Endothelial cell of umbilical vein (primary cell): ENCODE measurements around the gene GPR176. TPM values are rescaled to one million over a fixed set of nuclear protein-coding genes. Genes with fewer than 3 reads are reported as not detected.
A peak's percentile ranks its signal among the peaks of the same experiment; 100 is the strongest.

ENCODE experiments used
- BruUV-seq: library from RNA; stranded (reverse); fragments of 400-500 nt; replicated peaks from 2 replicates; lab custom pipeline; 2021; lab: Mats Ljungman, UMichigan
- CTCF ChIA-PET: fragments of 300-600, 350-600 bp; sonication (Branson Sonifier 250); formaldehyde crosslinking; loops from one replicate; lab custom pipeline; 2021; ENCODE audit warnings: antibody characterized with exemption, inconsistent platforms; lab: Charles Lee
- POLR2A ChIA-PET: fragments of 300-600, 350-600 bp; sonication (Branson Sonifier 250); formaldehyde crosslinking; loops from one replicate; lab custom pipeline; 2021; ENCODE audit warnings: antibody characterized with exemption, inconsistent platforms; lab: Charles Lee
- DNase-seq: peaks from one replicate; pipeline ENCODE4 v3.0.0-alpha.2; 2011; ENCODE audit warnings: low read depth, low spot score
- FAIRE-seq: peaks from 2 replicates; lab custom pipeline; 2011; peaks lifted over from hg19 to GRCh38; lab: Jason Lieb, UNC
- H2AFZ ChIP-seq: 2 replicates; pipeline ENCODE4 v1.6.0; 2012; ENCODE audit warnings: low read depth, low read length, control low read depth, inconsistent platforms
- H3K27ac ChIP-seq: 2 replicates; pipeline ENCODE4 v1.5.1; 2011; ENCODE audit warnings: low read depth, mild to moderate bottlenecking, control low read depth, low read length, moderate library complexity; ENCODE audit not compliant: insufficient read depth
- H3K27me3 ChIP-seq, 2 experiments: 2 replicates each; pipeline versions ENCODE4 v1.6.0 to v1.6.1; 2011; ENCODE audit warnings: low read length in 2 of 2, mixed read lengths in 1 of 2; ENCODE audit not compliant: control insufficient read depth in 2 of 2, insufficient read depth in 2 of 2
- H3K36me3 ChIP-seq, 2 experiments: 2 replicates in 1 of 2; 3 replicates in 1 of 2; pipeline ENCODE4 v1.5.1; 2011; ENCODE audit warnings: low read length in 2 of 2, mild to moderate bottlenecking in 1 of 2, moderate library complexity in 1 of 2; ENCODE audit not compliant: control insufficient read depth in 2 of 2, insufficient read depth in 2 of 2; ENCODE audit errors: extremely low read depth in 1 of 2
- H3K4me1 ChIP-seq: 3 replicates; pipeline ENCODE4 v1.5.1; 2011; ENCODE audit warnings: mild to moderate bottlenecking, low read length; ENCODE audit not compliant: control insufficient read depth, insufficient read depth; ENCODE audit errors: extremely low read depth
- H3K4me2 ChIP-seq: 2 replicates; pipeline ENCODE4 v1.6.1; 2011; ENCODE audit warnings: low read length, control low read depth, mixed read lengths; ENCODE audit not compliant: insufficient read depth
- H3K4me3 ChIP-seq, 3 experiments: fragments of 200-600 bp in 1 of 3; sonication (generic), shearing (Covaris generic) in 1 of 3; replicated peaks in 1 of 3; 2 replicates each; pipeline ENCODE4 v1.5.1; 2011 to 2016; ENCODE audit warnings: control low read depth in 3 of 3, low read length in 3 of 3, mild to moderate bottlenecking in 2 of 3, inconsistent platforms in 1 of 3, low read depth in 1 of 3, moderate library complexity in 1 of 3; ENCODE audit not compliant: insufficient read depth in 1 of 3
- H3K79me2 ChIP-seq: 2 replicates; pipeline ENCODE4 v1.6.0; 2012; ENCODE audit warnings: low read length, inconsistent platforms; ENCODE audit not compliant: control insufficient read depth, insufficient read depth
- H3K9ac ChIP-seq: replicated peaks from 2 replicates; pipeline ENCODE3; 2011; ENCODE audit warnings: low read length, control low read depth; ENCODE audit not compliant: insufficient read depth; ENCODE audit errors: extremely low read depth
- H3K9me1 ChIP-seq: replicated peaks from 3 replicates; pipeline ENCODE4 v1.6.0; 2011; ENCODE audit warnings: mild to moderate bottlenecking, low read length; ENCODE audit not compliant: control insufficient read depth, insufficient read depth; ENCODE audit errors: extremely low read depth
- H3K9me3 ChIP-seq: replicated peaks from 2 replicates; pipeline ENCODE4 v1.5.1; 2012; ENCODE audit warnings: low read length, inconsistent platforms; ENCODE audit not compliant: control insufficient read depth, insufficient read depth
- H4K20me1 ChIP-seq: replicated peaks from 2 replicates; pipeline ENCODE3; 2011; ENCODE audit warnings: mild to moderate bottlenecking, low read length; ENCODE audit not compliant: control insufficient read depth, insufficient read depth; ENCODE audit errors: extremely low read depth
- CTCF ChIP-seq, 2 donors: IDR thresholded peaks; 1 replicate in 1 of 2; 2 replicates in 1 of 2; pipeline ENCODE4 v1.5.1; 2011; ENCODE audit warnings: low read length in 2 of 2, mild to moderate bottlenecking in 2 of 2, moderate library complexity in 2 of 2, control low read depth in 1 of 2, inconsistent platforms in 1 of 2, low read depth in 1 of 2; ENCODE audit not compliant: insufficient read depth in 1 of 2; ENCODE audit errors: extremely low read depth in 1 of 2
- JUN ChIP-seq: IDR thresholded peaks from 2 replicates; pipeline ENCODE4 v1.6.1; 2011; ENCODE audit warnings: borderline replicate concordance, low read depth; ENCODE audit not compliant: insufficient read length, insufficient read depth
- POLR2A ChIP-seq: IDR thresholded peaks from 2 replicates; pipeline ENCODE4 v1.6.1; 2012; ENCODE audit warnings: low read depth, mild to moderate bottlenecking, control low read depth, low read length
- dilution Hi-C: fragments of 300-500 bp; cut with MboI; formaldehyde crosslinking; loops from one replicate; pipeline ENCODE4 v1.15.0; 2019; ENCODE audit warnings: low sequenced_read_pairs; ENCODE audit not compliant: extremely low pct_ligation_motif_present
- intact Hi-C: fragments of 100-400 bp; cut with micrococcal nuclease; formaldehyde crosslinking; loops from one replicate; pipeline ENCODE4 v1.10.0; 2022
- polyA plus RNA-seq, 4 experiments: library from polyadenylated mRNA; depleted of rRNA in 3 of 4; stranded (reverse) in 3 of 4; unstranded in 1 of 4; fragments of >200 nt; gene quantifications; 2 replicates each; pipeline versions ENCODE4 v1.2.1 to v1.2.3, GENCODE V29; 2011 to 2012; ENCODE audit warnings: missing spikeins in 1 of 4
- total RNA-seq: library from RNA; stranded (reverse); gene quantifications from 2 replicates; pipeline ENCODE4 v1.2.3, GENCODE V29; 2021
- TF ChIP-seq, protein P1 (sequence below): IDR thresholded peaks from 2 replicates; pipeline ENCODE4 v1.6.1; 2011; ENCODE audit not compliant: insufficient read depth, insufficient read length

The GPR176 gene
- total and polyA plus RNA-seq, 2 donors (not counting 3 experiments of a cell fraction or from before 2014, with no cell fraction given), result 35.3 to 68.7 TPM

DNA sequence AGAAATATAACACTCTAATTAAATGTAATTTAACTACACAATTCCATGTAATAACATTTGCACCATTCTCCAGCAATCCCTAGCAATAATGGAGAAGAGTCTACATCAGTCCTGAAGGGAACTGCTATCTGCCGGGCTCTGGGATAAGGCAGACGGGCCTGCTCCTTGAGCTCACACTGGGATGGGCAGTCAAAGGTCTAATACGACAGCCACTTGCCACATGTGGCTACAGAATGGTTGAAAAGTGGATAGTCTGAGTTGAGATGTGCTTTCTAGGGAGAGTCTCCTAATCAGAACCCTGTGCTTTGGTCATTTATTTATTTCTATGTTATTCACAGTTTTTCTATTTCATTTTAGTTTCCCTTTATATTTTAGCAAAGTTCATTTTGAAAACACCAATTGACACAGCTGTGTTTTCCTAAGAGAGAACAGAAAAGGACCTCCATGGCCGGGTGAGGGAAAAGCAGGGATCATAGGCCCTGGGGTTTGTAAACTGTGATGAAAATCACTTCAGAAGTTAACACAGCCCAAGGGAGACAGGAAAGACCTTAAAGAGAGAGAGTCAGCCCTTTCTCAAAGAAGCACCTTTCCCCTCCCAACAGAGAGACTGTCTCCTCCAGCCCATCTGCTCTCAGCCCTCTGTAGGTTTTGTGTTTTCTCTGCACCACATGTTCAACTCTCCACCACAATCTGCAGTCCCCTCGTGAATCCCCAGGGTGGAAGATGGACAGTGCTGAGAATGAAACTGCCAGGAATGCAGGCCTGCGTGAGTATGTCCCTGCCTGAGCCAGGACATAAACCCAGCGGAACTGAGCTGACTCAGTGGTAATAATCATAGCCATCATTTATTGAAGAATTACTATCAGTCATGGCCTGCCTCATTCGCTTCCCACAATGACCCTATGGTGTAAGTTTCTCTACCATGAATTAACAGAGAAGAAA is 149.0 kb downstream of the GPR176 start:
- Histone ChIP-seq H3K79me2 (no peaks in the 10 kb centered on the region), H4K20me1 (no peaks in the 10 kb centered on the region), H3K4me2 (no peak overlapping the region), H2AFZ (peak overlapping the region; percentile 50), H3K9ac (no peak overlapping the region), H3K9me3 (no peaks in the 10 kb centered on the region), H3K36me3 (no peaks in the 10 kb centered on the region), H3K4me3 (no peak overlapping the region), H3K9me1 (no peaks in the 10 kb centered on the region), H3K27me3 (no peaks in the 10 kb centered on the region), H3K4me1 (no peaks in the 10 kb centered on the region), H3K27ac (no peak overlapping the region)
- TF ChIP-seq JUN, result no peak
- TF ChIP-seq POLR2A, result no peak
- TF ChIP-seq, protein P1, sequence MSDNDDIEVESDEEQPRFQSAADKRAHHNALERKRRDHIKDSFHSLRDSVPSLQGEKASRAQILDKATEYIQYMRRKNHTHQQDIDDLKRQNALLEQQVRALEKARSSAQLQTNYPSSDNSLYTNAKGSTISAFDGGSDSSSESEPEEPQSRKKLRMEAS, result no peak
- TF ChIP-seq CTCF (IDR thresholded peaks at IDR 0.05; ENCODE audit: extremely low read depth in 1 of 2, insufficient read depth in 1 of 2, low read depth in 1 of 2, low read length in 2 of 2), result no peak
- ChIA-PET CTCF (interaction anchor here (0.9 kb wide), 1 partner anchor 14 kb away, joined by 5 read pairs; no protein-coding TSS in a partner anchor), POLR2A (no interaction called here)
- intact Hi-C loops, result no loop called here
- DNase-seq (no peak), FAIRE-seq (no peak)
- no TSS peak for BruUV-seq
- dilution Hi-C loops, result loop anchor here (25.0 kb wide), 1 partner anchor 1034 kb away; no protein-coding TSS in a partner anchor
